Fibroblast of pulmonary artery (primary cell): ENCODE measurements around the gene FHIT.

Experiments used
- DNase-seq: peaks from one replicate; pipeline ENCODE4 v3.0.0-alpha.2; 2010; ENCODE audit warnings: low read depth
- H3K4me3 ChIP-seq: replicated peaks from 2 replicates; pipeline ENCODE4 v1.5.1; 2011; ENCODE audit warnings: low read depth, mild to moderate bottlenecking, control low read depth, low read length, moderate library complexity
- TF ChIP-seq, protein P1 (sequence below): IDR thresholded peaks from 2 replicates; pipeline ENCODE4 v1.5.1; 2011; ENCODE audit warnings: mild to moderate bottlenecking, control low read depth, low read length, inconsistent platforms; ENCODE audit errors: missing control alignments

The FHIT gene

DNA sequence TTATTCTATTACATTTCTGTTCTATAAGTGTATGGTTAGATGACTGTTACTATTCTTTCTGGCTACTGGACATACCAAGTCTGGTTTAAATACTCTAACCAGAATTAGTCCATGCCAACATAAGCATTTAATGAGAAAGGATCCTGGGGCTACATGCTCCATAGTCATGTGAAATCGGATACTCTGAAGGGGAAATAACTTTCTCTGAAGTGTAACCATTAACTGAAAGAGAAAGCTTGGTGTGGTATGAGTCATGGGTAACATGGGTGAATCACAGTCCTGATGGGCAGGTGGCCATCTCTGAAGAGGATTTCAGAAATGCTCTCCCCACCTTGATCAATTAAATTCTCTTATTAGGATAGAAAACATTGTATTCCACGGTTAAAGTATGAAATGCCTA lies 69.4 kb downstream of the FHIT start:
- peak; percentile 4 for DNase-seq
- H3K4me3 ChIP-seq: no peak overlapping the region
- TF ChIP-seq, protein P1, sequence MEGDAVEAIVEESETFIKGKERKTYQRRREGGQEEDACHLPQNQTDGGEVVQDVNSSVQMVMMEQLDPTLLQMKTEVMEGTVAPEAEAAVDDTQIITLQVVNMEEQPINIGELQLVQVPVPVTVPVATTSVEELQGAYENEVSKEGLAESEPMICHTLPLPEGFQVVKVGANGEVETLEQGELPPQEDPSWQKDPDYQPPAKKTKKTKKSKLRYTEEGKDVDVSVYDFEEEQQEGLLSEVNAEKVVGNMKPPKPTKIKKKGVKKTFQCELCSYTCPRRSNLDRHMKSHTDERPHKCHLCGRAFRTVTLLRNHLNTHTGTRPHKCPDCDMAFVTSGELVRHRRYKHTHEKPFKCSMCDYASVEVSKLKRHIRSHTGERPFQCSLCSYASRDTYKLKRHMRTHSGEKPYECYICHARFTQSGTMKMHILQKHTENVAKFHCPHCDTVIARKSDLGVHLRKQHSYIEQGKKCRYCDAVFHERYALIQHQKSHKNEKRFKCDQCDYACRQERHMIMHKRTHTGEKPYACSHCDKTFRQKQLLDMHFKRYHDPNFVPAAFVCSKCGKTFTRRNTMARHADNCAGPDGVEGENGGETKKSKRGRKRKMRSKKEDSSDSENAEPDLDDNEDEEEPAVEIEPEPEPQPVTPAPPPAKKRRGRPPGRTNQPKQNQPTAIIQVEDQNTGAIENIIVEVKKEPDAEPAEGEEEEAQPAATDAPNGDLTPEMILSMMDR: no peak

DNA sequence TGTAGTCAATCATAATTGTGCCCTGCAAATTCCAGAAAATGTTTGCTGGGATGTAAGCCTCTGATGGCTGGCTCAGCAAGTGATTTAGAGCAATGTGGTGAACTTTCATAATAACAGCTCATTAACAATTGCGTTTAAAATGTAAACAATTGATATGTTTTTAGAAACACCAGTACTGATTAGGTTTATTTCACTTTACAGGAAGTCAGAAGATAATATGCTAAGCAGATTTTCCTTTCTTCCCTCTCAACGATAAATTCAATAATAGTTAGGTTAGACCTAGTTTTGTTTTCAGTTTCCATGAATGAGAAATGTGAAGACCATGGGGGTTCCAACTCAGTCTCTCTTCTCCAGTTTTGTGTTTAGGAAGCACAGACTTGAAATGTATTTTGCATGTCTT lies 71.0 kb downstream of the FHIT start:
- no peak for DNase-seq
- TF ChIP-seq, protein P1: no peak
- no peak overlapping the region for H3K4me3 ChIP-seq

DNA sequence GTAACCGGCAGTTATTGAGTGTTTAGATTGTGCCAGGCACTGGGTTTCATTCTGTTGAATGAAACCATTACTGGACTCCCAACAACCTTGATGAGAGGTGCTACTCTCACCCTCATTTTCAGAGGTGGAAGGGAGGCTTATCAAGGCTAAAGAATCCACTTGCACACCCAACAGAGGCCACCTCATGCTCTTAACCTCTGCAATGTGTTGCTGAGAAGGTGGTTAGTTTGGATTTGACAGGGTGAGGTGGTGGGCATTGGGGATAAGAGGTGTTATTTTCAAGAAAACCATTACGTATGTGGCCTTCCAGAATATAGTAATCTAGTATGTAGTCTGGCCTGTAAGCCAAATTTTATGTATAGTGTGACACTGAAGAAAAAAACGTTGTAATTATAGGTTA lies 73.1 kb downstream of the FHIT start:
- no peak overlapping the region for H3K4me3 ChIP-seq
- TF ChIP-seq, protein P1: no peak
- DNase-seq: no peak

DNA sequence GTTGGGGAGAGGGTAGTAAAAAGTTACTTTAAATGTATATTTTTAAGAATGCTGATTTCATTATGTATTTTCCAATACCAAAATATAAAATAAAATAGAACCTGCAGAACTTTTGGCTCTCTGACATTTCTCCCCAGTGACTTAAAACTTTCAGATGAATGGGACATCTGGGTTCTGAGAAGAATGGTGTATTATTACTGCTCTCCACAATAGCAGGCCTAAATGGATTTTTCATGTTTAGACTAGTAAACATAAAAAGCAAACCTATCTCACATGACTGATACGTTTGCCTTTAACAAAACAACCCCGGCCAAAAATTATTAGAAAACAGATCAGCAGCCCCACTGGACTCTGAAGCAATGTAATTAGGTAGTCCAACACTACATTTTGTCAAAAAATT lies 73.8 kb downstream of the FHIT start:
- TF ChIP-seq, protein P1: no peak
- no peak for DNase-seq
- H3K4me3 ChIP-seq: no peak overlapping the region

DNA sequence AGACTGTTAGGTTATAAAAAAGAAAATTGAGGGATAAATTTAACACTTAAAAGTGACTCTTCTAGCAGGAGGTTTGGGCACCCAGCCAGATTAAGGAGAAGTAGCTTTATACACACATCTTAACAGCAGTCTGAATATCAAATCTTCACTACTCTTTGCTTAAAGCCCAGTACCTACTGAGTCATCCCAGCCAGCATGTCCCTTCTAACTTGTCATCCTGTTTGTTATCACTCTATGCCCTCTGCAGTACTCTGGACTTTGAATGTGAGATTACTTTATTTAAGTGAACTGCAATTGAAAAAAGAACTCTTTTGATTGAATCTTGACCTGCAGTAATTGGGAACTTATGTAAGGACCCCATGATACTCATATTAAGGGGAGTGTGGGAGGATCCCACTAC lies 77.6 kb downstream of the FHIT start:
- TF ChIP-seq, protein P1: no peak
- no peak overlapping the region for H3K4me3 ChIP-seq
- DNase-seq: no peak

DNA sequence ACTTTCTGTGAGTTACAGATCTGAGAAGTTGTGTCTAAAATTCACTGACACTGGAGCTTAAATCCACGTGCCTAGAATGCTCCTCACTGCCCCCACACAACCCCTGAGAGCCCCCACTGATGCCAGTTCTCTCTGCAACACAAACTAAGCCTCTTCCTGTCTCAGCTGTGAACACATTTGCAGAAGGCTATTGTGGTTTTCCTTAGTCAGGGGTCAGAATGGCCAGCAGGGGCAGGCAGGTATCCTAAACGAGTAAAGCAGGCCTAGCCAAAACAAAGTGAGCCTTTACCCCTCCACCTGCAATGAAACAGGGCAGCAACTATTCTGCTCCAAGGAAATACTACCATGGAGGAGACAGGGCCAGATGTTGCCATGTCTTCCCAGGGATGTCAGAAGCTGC lies 78.6 kb downstream of the FHIT start:
- DNase-seq: no peak
- H3K4me3 ChIP-seq: no peak overlapping the region
- TF ChIP-seq, protein P1: no peak

DNA sequence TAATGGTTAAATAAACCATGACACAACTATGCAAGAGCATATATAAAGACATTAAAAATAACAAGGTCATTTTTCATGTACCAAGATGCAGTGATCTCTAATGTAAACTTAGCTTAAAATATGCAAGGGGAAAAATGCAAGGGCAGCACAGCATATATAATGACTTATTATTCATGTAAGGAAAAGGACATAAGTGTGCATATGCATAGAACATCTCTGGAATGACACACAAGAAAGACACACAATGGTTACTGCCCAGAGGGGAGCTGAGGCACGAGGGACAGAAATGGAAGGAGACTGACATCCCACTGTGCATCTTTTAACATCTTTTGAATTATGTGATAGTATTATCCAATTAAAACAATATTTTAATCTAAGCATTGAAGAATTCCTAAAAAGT lies 79.0 kb downstream of the FHIT start:
- no peak overlapping the region for H3K4me3 ChIP-seq
- DNase-seq: no peak
- TF ChIP-seq, protein P1: no peak
